AG04450 (cell line): ENCODE data around the gene HOXB1. TPM values are rescaled to one million over a fixed set of nuclear protein-coding genes. Genes with fewer than 3 reads are reported as not detected.
"Not testable (repeated sequence)": the region's sequence is repeated elsewhere in the genome, so short reads cannot be mapped to it uniquely, and the experiment has no call there.

Source experiments
- CTCF ChIA-PET: fragments of 300-600, 350-600 bp; formaldehyde crosslinking; extraction: SDS; loops from one replicate; lab custom pipeline; 2022; ENCODE audit warnings: antibody characterized with exemption, inconsistent platforms; lab: Charles Lee
- POLR2A ChIA-PET: fragments of 350-600 bp; formaldehyde crosslinking; extraction: SDS; loops from one replicate; lab custom pipeline; 2021; ENCODE audit warnings: antibody characterized with exemption, inconsistent platforms; lab: Yijun Ruan, JAX
- DNase-seq: peaks from one replicate; pipeline ENCODE4 v3.0.0-alpha.2; 2011; ENCODE audit warnings: low read depth, low spot score
- H3K27ac ChIP-seq: one replicate; pipeline ENCODE4 v1.5.1; 2012; ENCODE audit warnings: low read depth, low read length, control low read depth
- H3K27me3 ChIP-seq: one replicate; pipeline ENCODE4 v1.6.0; 2012; ENCODE audit warnings: low read length; ENCODE audit not compliant: control insufficient read depth, insufficient read depth
- H3K4me3 ChIP-seq: 2 replicates; pipeline ENCODE4 v1.5.1; 2011; ENCODE audit warnings: mild to moderate bottlenecking, low read depth, low read length, control low read depth
- H3K9me3 ChIP-seq: 2 replicates; pipeline ENCODE4 v1.5.1; 2012; ENCODE audit warnings: low read length; ENCODE audit not compliant: control insufficient read depth, insufficient read depth
- CTCF ChIP-seq: IDR thresholded peaks from 2 replicates; pipeline ENCODE4 v1.5.1; 2011; ENCODE audit warnings: low read depth, low read length, control low read depth, inconsistent platforms
- polyA plus RNA-seq: library from polyadenylated mRNA; depleted of rRNA; stranded (reverse); fragments of >200 nt; gene quantifications from 2 replicates; pipeline ENCODE4 v1.2.3, GENCODE V29; 2011

HOXB1 gene
- polyA plus RNA-seq, 1 experiment, result not detected

DNA sequence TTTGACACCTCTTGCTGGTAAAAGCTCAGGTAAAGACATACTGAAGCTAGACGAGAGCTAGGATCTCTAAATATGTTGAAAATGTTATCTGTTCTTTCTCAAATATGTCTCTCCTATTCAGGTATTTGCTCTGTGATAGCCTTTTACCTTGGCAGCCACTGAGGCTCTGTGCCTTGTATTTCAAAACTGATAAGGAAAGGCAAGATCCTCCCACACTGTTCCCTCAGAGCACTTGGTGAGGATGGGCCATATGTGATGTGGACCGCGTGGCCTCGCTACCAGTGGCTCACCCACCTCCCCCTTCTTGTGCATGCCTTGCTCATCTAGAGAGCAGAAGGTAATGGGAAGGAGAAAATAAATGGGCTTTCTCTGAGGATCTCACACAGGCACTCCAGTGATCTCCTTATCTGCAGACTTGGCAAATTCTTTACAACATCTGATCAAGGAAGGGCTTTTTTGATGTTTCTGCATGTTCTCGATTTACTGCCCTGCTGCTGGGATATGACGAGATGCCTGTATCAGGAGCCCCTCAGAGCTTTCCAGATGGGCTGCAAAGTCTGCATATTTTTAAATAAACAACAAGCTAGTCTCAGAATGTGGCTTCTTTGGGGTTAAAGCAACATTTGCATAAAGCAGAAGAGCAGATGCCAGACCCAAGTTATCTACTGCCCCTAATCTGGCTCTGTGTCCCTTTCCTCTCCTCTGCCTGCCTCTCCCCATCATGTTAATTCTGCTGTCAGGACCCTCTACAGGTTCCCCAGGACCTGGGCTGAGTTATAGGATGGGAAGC lies 16.9 kb downstream of the HOXB1 start:
- no peak for TF ChIP-seq CTCF
- Histone ChIP-seq H3K9me3 (no peaks in the 10 kb centered on the region), H3K27me3 (peaks cover 2% of the 10 kb centered on the region), H3K27ac (no peak overlapping the region), H3K4me3 (no peak overlapping the region)
- no peak for DNase-seq
- POLR2A ChIA-PET, result interaction anchor here (0.6 kb wide), 2 partner anchors 22 to 42 kb away, joined by 5 to 10 read pairs; no protein-coding TSS in a partner anchor
- CTCF ChIA-PET, result interaction anchor here (2.2 kb wide), 1 partner anchor 21 kb away, joined by 7 read pairs; no protein-coding TSS in a partner anchor

DNA sequence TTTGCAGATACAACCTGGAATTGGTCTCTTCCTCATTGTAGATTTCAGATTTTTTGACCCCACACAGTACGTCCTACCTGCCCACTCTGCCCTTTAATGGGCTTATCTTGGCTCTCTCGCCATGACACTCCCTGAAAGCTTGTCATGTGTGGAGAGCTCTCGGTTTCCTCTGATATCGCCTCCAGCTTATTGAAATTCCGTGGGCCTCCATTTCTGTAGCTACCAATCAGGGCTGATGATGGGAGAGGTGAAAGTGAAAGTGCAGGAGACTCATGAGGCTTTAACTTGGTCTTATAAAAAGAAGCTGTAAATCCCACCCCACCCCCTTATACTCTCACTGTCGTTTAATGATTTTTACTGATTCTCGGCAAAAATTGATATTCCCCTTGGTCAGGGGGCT lies 17.7 kb downstream of the HOXB1 start:
- Histone ChIP-seq H3K9me3 (no peaks in the 10 kb centered on the region), H3K27ac (no peak overlapping the region), H3K4me3 (no peak overlapping the region), H3K27me3 (peaks cover 2% of the 10 kb centered on the region)
- DNase-seq, result no peak
- no peak for TF ChIP-seq CTCF
- CTCF ChIA-PET, result interaction anchor here (2.2 kb wide), 1 partner anchor 21 kb away, joined by 7 read pairs; no protein-coding TSS in a partner anchor
- POLR2A ChIA-PET, result interaction anchor here (0.6 kb wide), 2 partner anchors 21 to 43 kb away, joined by 5 to 10 read pairs; no protein-coding TSS in a partner anchor

- H3K9me3 ChIP-seq, result no peaks in the 10 kb centered on the region
- no peaks in the 10 kb centered on the region for H3K27me3 ChIP-seq
- H3K27ac ChIP-seq, result no peak overlapping the region
- POLR2A ChIA-PET, result interaction anchor here (0.7 to 1.5 kb wide), 6 partner anchors 10 to 816 kb away, joined by 3 to 7 read pairs (median 4); no protein-coding TSS in a partner anchor
- H3K4me3 ChIP-seq, result no peak overlapping the region
- TF ChIP-seq CTCF, result no peak
- DNase-seq, result no peak
- CTCF ChIA-PET, result interaction anchor here (0.6 to 1.1 kb wide), 5 partner anchors 10 to 204 kb away, joined by 3 to 5 read pairs (median 3); no protein-coding TSS in a partner anchor
Measured at GRCh38 chr17:48510761-48511604, 19.8 kb downstream of the HOXB1 start.

DNA sequence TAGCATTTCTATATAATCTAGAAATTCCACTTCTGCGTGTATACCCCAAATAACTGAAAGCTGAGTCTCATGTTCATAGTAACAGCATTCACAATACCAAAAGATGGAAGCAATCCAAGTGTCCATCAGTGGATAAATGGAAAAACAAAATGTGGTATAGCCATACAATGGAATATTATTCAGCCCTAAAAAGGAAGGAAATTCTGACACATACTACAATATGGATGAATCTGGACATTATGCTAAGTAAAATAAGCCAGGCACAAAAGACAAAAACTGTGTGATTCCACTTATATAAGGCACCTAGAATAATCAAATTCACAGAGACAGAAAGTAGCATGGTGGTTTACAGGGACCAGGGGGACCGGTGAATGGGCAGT lies 20.4 kb downstream of the HOXB1 start:
- H3K27ac ChIP-seq, result no peak overlapping the region
- ChIA-PET POLR2A (interaction anchor here (1.2 to 1.5 kb wide), 2 partner anchors 27 to 54 kb away, joined by 4 to 7 read pairs; no protein-coding TSS in a partner anchor), CTCF (no interaction called here)
- no peak overlapping the region for H3K4me3 ChIP-seq
- no peaks in the 10 kb centered on the region for H3K9me3 ChIP-seq
- DNase-seq, result no peak
- H3K27me3 ChIP-seq, result no peaks in the 10 kb centered on the region
- no peak for TF ChIP-seq CTCF

DNA sequence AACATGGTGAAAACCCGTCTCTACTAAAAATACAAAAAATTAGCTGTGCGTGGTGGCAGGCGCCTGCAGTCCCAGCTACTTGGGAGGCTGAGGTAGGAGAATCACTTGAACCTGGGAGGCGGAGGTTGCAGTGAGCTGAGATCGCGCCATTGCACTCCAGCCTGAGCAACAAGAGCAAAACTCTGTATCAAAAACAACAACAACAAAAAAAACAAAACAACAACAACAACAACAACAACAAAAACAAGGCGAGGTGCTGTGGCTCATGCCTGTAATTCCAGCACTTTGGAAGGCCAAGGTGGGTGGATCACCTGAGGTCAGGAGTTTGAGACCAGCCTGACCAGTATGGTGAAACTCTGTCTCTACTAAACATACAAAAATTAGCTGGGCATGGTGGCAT lies 21.1 kb downstream of the HOXB1 start:
- H3K27me3 ChIP-seq, H3K4me3 ChIP-seq, POLR2A ChIA-PET, H3K9me3 ChIP-seq, H3K27ac ChIP-seq, DNase-seq: not testable (repeated sequence)
- CTCF ChIA-PET, result interaction anchor here (1.5 kb wide), 1 partner anchor 33 kb away, joined by 4 read pairs; no protein-coding TSS in a partner anchor
